ELF-1 (cell line): ENCODE data around the gene PFKL.
"Not testable (repeated sequence)": the region's sequence is repeated elsewhere in the genome, so short reads cannot be mapped to it uniquely, and the experiment has no call there.

Experiments used
- DNase-seq: peaks from one replicate; pipeline ENCODE4 v3.0.0-alpha.2; 2016; ENCODE audit warnings: low read depth, low spot score

The PFKL gene

DNA sequence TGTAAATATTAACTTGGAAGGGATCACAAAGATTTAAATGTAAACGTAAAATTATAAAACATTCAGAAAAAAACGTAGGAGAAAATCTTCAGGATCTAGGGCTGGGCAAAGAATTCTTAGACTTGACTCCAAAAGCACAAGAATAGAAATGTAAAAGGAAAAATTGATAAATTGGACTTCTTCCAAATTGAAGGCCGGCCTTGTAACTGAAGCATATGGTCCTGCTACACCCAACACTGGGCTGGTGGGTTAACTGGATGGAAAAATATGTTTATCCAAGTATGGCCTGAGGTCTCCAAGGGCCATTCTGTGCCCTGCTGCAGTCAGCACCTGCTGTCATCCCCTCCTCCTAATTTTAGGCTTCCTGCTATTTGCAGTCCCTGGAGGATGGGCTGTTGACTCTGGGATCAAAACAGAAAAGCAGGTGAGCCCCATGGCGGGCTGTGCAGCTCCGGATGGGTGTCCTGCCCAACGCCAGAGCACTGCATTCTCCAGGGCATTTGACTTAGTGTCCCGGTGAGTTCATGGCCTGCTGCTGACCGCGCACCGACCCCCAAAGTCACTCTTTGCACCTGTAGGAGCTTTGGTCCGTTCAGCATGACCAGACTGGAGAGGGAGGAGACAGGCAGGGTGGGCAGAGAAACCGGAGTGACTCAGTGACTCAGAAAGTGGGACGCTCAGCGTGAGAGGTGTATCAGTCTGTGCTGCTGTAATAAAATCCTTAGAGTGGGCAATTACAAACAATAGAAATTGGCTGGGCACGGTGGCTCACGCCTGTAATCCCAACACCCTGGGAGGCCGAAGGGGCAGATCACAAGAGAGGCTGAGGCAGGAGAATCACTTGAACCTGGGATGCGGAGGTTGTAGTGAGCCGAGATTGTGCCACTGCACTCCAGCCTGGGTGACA, 20.2 kb upstream of the PFKL start:
- DNase-seq, result no peak

DNA sequence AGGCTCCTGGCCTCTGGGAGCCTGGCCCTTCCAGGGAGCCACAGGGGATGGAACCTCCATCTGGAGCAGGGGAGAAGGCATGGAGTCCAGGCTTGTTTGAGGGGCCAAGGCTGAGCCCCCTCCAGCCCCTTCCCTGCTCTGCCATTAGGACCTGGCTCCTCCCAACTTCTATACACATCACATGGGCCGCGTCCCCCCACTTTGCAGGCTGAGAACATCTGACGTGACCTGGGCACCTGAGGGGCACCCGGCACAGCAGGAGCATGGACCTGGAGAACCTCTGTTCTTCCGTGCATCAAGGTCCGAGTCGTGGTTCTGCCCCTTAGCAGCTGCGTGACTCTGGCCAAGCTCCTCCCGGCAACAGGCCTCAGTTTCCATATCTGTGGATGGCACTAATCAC, 18.1 kb upstream of the PFKL start:
- no peak for DNase-seq

DNA sequence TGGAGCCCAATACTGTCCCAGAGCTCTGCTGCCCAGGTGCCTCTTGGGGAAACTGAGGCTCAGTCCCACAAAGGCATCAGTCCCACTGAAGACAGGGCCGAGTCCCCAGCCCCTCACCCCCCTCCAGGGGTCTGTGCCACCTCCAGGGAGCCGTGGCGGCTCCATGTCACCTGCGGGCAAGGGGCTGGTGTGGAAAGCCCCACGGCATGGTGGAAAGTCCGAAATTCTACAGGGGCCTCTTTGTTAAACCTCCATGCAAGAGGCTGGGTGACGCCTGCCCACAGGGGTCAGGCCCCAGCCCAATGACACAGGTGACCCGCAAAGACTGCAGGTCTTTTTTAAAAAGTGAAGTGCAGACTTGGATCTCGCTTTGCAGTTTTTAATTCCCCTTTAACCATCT, 17.5 kb upstream of the PFKL start:
- no peak for DNase-seq

- DNase-seq, result not testable (repeated sequence)
Measured at GRCh38 chr21:44283211-44283785, 16.6 kb upstream of the PFKL start.

DNA sequence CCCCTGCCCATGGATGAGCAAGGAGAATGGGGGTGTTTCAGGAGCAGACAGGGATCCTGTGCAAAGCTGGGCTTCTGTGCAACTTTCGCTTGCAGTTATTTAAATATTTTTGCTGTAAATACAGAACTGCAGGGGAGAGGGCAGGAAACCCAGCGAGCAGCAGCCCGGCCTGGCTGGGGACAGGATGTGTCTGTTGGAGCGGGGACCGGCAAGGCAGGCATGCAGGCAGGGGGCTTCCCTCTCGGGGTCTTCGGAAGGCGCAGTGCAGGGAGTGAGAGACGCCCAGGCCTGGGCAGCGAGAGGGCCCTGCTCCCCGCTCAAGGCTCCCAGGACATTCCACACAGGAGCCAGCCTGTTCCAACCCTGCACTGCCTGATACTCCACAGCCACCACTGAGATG, 15.9 kb upstream of the PFKL start:
- no peak for DNase-seq

DNA sequence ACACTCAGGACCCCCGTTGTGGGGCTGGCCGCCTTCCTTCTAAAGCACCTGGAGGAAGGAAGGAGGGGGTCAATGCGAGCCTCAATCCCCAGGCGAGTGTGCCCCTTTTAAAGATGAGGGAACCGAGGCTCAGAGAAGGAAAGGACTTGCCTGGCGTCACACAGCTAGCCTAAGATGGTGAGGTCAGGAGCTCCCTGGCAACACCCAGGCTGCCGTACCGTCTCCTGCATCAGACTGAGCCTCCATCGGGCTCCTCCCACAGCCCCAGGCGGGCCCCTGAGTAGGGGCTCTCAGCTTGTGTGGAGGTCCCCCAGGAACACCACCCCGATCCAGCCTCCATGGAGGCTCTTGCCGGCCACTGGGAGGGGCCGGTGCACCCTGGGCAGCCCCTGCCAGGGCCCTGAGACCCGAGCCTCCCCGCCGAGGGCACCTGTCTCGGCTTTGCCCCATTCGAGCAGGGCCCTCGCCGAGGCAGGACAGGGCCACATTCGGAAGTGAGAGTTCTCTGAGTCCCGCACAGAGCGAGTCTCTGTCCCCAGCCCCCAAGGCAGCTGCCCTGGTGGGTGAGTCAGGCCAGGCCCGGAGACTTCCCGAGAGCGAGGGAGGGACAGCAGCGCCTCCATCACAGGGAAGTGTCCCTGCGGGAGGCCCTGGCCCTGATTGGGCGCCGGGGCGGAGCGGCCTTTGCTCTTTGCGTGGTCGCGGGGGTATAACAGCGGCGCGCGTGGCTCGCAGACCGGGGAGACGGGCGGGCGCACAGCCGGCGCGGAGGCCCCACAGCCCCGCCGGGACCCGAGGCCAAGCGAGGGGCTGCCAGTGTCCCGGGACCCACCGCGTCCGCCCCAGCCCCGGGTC, 14.5 kb upstream of the PFKL start, which contains the start of gene AIRE:
TSS of gene AIRE (plus strand) at position 739 of the 855 bp plus-strand sequence. CDS start 131 bp downstream, outside the sequence.
- no peak for DNase-seq

DNA sequence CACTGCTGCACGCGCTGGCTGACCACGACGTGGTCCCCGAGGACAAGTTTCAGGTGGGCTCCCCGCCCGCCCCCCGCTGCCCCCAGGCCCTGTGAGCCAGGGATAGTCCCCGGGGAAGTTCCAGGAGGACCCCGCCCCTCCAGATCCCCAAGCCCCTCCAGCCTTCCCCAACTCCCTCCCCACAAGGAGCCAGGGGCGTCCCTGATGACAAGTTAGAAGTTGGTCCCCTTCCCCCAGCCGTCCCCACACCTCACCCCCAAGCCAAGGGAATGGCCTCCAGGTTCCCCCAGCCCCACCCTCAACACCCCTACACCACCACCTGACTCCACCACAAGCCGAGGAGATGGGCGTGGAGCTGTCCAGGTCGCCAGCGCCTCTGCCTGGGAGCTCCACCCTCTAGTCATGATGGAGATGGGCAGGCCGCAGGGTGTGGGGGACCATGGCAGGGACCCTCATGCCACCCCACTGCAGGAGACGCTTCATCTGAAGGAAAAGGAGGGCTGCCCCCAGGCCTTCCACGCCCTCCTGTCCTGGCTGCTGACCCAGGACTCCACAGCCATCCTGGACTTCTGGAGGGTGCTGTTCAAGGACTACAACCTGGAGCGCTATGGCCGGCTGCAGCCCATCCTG, 13.7 kb upstream of the PFKL start:
- DNase-seq, result no peak

- DNase-seq, result no peak
Measured at GRCh38 chr21:44286716-44287632, 12.9 kb upstream of the PFKL start.

DNA sequence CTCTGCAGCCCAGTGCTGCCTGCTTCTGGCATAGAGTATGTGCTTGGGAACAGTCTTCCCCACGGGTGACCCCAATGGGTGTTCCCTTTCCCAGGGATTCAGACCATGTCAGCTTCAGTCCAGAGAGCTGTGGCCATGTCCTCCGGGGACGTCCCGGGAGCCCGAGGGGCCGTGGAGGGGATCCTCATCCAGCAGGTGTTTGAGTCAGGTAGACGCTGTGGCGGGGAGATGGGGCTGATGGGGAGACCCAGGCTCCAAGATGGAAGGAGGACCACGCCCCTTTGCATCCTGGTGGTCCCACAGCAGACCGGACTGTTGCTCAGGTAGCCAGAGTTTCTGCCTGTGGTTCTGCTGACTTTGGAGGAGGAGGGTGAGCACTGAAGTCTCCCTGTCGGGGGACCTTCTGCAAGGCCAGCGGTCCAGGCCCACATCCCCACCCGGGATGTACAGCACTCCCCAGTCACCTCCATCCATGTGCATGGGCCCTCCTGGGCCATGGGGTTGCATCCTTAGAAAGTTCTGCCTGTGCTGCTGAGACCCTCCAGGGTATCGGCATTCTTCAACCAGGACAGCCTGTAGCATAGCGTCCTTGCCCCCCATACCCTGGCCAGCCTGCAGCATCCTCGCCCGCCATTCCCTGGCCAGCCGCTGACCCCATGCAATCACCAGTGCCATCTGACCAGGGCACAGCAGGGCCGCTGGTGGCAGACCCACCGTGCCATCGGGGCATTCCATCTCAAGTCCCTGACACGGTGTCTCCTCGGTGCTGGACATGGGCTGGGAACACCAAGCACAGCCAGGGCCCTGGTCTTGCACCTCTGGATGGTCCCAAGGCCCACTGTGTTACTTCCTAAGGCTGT, 11.4 kb upstream of the PFKL start:
- no peak for DNase-seq

DNA sequence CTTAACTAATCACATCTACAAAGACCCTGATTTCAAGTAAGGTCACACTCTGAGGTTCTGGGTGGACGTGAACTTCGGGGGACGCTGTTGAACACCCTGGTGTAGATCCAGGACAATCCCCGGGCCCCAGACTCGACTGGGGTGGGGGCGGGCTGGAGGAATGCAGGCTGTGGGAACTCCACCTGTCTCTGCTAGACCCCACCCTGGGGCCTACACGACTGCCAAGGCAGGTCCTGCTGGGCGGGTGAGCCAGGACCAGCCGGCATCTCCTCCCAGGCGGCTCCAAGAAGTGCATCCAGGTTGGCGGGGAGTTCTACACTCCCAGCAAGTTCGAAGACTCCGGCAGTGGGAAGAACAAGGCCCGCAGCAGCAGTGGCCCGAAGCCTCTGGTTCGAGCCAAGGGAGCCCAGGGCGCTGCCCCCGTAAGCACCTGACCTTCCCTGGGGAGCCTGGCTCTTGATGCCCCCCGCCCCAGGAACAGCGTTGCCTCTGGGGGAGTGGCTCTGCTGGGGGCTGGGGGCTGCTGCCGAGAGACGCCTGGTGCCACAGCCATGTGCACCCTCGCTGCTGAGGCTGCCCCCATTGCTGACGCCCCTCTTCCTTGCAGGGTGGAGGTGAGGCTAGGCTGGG, 10.4 kb upstream of the PFKL start:
- no peak for DNase-seq

GRCh38 chr21:44290327-44291077, 9.4 kb upstream of the PFKL start:
- no peak for DNase-seq

DNA sequence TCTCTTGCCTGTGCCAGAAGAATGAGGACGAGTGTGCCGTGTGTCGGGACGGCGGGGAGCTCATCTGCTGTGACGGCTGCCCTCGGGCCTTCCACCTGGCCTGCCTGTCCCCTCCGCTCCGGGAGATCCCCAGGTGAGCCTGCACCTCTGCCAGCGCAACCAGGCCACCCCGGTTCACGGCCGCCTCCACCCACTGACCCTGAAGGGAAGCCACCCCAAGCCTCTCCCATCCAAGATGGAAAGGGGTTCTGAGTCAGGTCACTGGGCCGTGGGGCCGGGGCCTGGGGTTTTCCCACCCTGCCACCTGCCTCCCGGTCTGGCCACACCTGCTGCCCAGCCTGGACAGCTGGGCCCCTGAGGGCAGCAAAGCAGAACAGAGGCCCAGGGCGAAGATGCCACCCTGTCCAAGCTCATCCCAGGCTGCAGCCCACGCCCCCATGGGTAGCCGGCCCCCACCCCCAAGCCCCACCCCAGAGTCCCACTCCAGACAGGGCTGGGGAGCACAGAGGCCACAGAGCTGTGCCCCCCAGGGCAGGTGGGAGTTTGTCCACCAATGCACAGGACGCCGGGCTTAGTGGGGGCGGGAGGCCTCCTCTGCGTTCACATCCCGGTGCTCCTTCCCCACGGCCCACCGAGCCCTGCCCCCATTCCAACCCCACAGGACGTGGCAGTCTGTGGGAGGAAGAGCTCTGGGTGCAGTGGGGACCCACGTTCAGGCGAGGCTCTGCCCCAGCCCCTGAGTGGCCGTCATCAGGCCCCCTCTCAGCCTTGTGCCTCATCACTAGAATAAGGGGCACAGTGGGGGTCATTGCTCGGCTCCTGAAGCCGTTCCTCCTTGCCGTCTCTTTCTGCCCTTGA, 8.5 kb upstream of the PFKL start:
- DNase-seq, result no peak

GRCh38 chr21:44291936-44292811, 7.7 kb upstream of the PFKL start:
- no peak for DNase-seq

DNA sequence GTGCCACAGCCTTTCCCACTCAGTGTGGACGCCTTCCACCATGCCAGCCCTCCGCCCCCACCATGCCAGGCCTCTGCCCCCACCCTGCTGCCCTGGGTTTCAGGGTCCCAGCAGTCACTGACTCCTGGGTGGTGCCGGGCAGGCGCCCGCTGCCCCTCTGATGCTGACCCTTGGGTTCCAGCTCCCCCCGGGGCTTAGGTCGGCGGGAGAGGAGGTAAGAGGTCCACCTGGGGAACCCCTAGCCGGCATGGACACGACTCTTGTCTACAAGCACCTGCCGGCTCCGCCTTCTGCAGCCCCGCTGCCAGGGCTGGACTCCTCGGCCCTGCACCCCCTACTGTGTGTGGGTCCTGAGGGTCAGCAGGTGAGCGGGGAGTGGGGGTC, 7.0 kb upstream of the PFKL start:
- no peak for DNase-seq

GRCh38 chr21:44293551-44294231, 6.2 kb upstream of the PFKL start:
- DNase-seq, result no peak
